ENCODE data around the gene MXRA8.

MXRA8 gene

GRCh38 chr1:1358433-1359271 is at the start of gene MXRA8:
MXRA8 (minus strand) TSS chr1:1358555; CDS start chr1:1358504, 51 bp downstream.
- H3K27ac ChIP-seq = no peak within 1 kb of the TSS
- no peak for TF ChIP-seq CTCF (conservative IDR thresholded peaks at IDR 0.05)

- H3K27ac ChIP-seq = peak overlapping the region; percentile 99
- TF ChIP-seq CTCF (conservative IDR thresholded peaks at IDR 0.05) = peak; percentile 30; the same call in 1 of the 2 replicates
These were observed 49.4 kb upstream of the MXRA8 start for GRCh38 chr1:1407636-1408318.

- H3K27ac ChIP-seq = peak within 1 kb of the TSS; percentile 99
- no peak for TF ChIP-seq CTCF (conservative IDR thresholded peaks at IDR 0.05)
These were observed 48.7 kb upstream of the MXRA8 start, which contains the start of gene MRPL20 for GRCh38 chr1:1406821-1407635. MRPL20 (minus strand) TSS chr1:1407293; CDS start chr1:1407217, 76 bp downstream.

- no peak for TF ChIP-seq CTCF (conservative IDR thresholded peaks at IDR 0.05)
- peak overlapping the region; percentile 99 for H3K27ac ChIP-seq
These were observed 47.9 kb upstream of the MXRA8 start for GRCh38 chr1:1406101-1406820.

GRCh38 chr1:1403653-1404052 is 45.3 kb upstream of the MXRA8 start:
- peak overlapping the region; percentile 99 for H3K27ac ChIP-seq
- TF ChIP-seq CTCF (conservative IDR thresholded peaks at IDR 0.05) = no peak

GRCh38 chr1:1402901-1403392 is 44.6 kb upstream of the MXRA8 start:
- peak overlapping the region; percentile 99; the same call in 1 of the 2 replicates for H3K27ac ChIP-seq

Data from VCaP (cell line).